Activated CD4-positive, alpha-beta T cell treated with anti-CD3 and anti-CD28 coated beads for 4 hours (primary cell): ENCODE measurements around the gene ARHGAP42.
"Not testable (repeated sequence)": the region's sequence is repeated elsewhere in the genome, so short reads cannot be mapped to it uniquely, and the experiment has no call there.

ENCODE experiments used
- DNase-seq, 2 donors: peaks; one replicate each; pipeline ENCODE4 v3.0.0-alpha.2; 2020

ARHGAP42 gene

GRCh38 chr11:100687054-100687629, at the start of gene ARHGAP42:
Gene ARHGAP42, plus strand, starts transcription at chr11:100687288. Its CDS starts 391 bp downstream, at chr11:100687679.
- DNase-seq: no peak

GRCh38 chr11:100637706-100638105, 49.4 kb upstream of the ARHGAP42 start:
- DNase-seq: no peak

- DNase-seq: no peak
Measured at GRCh38 chr11:100638648-100639047, 48.4 kb upstream of the ARHGAP42 start.

GRCh38 chr11:100639140-100639539, 47.9 kb upstream of the ARHGAP42 start:
- no peak for DNase-seq

- no peak for DNase-seq
Measured at GRCh38 chr11:100640071-100640470, 47.0 kb upstream of the ARHGAP42 start.

- DNase-seq: no peak
Measured at GRCh38 chr11:100640646-100641045, 46.4 kb upstream of the ARHGAP42 start.

- no peak for DNase-seq
Measured at GRCh38 chr11:100641456-100641855, 45.6 kb upstream of the ARHGAP42 start.

- no peak for DNase-seq
Measured at GRCh38 chr11:100646545-100646944, 40.5 kb upstream of the ARHGAP42 start.

GRCh38 chr11:100647861-100648260, 39.2 kb upstream of the ARHGAP42 start:
- no peak for DNase-seq

- DNase-seq: no peak
Measured at GRCh38 chr11:100663583-100663982, 23.5 kb upstream of the ARHGAP42 start.

GRCh38 chr11:100663996-100664395, 23.1 kb upstream of the ARHGAP42 start:
- DNase-seq: no peak

- not testable (repeated sequence) for DNase-seq
Measured at GRCh38 chr11:100666816-100667215, 20.3 kb upstream of the ARHGAP42 start.

- no peak for DNase-seq
Measured at GRCh38 chr11:100667449-100667848, 19.6 kb upstream of the ARHGAP42 start.

GRCh38 chr11:100670140-100670539, 16.9 kb upstream of the ARHGAP42 start:
- no peak for DNase-seq

GRCh38 chr11:100671471-100671870, 15.6 kb upstream of the ARHGAP42 start:
- no peak for DNase-seq

GRCh38 chr11:100672498-100673033, 14.5 kb upstream of the ARHGAP42 start:
- no peak for DNase-seq

GRCh38 chr11:100673063-100673462, 14.0 kb upstream of the ARHGAP42 start:
- DNase-seq: no peak

GRCh38 chr11:100674212-100674611, 12.9 kb upstream of the ARHGAP42 start:
- DNase-seq: no peak

- DNase-seq: no peak
Measured at GRCh38 chr11:100675115-100675650, 11.9 kb upstream of the ARHGAP42 start.

GRCh38 chr11:100676901-100677300, 10.2 kb upstream of the ARHGAP42 start:
- no peak for DNase-seq

- no peak for DNase-seq
Measured at GRCh38 chr11:100677796-100678195, 9.3 kb upstream of the ARHGAP42 start.

GRCh38 chr11:100680070-100680469, 7.0 kb upstream of the ARHGAP42 start:
- DNase-seq: no peak

GRCh38 chr11:100681064-100681502, 6.0 kb upstream of the ARHGAP42 start:
- DNase-seq: no peak

GRCh38 chr11:100682247-100682969, 4.7 kb upstream of the ARHGAP42 start:
- no peak for DNase-seq
